Measurements from ENCODE around the gene ACAN. TPM values are rescaled to one million over a fixed set of nuclear protein-coding genes. Genes with fewer than 3 reads are reported as not detected.

ACAN gene
- total and polyA plus RNA-seq, 8 donors: 0.52 to 1.4 (median 0.91) TPM

- peaks cover 20 to 33% of the 10 kb centered on the region in 2 donors for H3K4me1 ChIP-seq
- H3K9me3 ChIP-seq: no peaks in the 10 kb centered on the region
- peaks cover 0 to 5% of the 10 kb centered on the region in 2 donors for H3K36me3 ChIP-seq
- intact Hi-C loops (cut with DNase I): no loop called here
- H3K27me3 ChIP-seq: peaks cover 4 to 38% of the 10 kb centered on the region in 2 donors
- ATAC-seq (no peak), DNase-seq (no peak)
- TF ChIP-seq, protein P1, sequence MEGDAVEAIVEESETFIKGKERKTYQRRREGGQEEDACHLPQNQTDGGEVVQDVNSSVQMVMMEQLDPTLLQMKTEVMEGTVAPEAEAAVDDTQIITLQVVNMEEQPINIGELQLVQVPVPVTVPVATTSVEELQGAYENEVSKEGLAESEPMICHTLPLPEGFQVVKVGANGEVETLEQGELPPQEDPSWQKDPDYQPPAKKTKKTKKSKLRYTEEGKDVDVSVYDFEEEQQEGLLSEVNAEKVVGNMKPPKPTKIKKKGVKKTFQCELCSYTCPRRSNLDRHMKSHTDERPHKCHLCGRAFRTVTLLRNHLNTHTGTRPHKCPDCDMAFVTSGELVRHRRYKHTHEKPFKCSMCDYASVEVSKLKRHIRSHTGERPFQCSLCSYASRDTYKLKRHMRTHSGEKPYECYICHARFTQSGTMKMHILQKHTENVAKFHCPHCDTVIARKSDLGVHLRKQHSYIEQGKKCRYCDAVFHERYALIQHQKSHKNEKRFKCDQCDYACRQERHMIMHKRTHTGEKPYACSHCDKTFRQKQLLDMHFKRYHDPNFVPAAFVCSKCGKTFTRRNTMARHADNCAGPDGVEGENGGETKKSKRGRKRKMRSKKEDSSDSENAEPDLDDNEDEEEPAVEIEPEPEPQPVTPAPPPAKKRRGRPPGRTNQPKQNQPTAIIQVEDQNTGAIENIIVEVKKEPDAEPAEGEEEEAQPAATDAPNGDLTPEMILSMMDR (IDR thresholded peaks at IDR 0.05): no peak
- H3K4me3 ChIP-seq: no peak overlapping the region
- no peak overlapping the region for H3K27ac ChIP-seq
These were observed 93.2 kb downstream of the ACAN start for GRCh38 chr15:88896333-88897033.

DNA sequence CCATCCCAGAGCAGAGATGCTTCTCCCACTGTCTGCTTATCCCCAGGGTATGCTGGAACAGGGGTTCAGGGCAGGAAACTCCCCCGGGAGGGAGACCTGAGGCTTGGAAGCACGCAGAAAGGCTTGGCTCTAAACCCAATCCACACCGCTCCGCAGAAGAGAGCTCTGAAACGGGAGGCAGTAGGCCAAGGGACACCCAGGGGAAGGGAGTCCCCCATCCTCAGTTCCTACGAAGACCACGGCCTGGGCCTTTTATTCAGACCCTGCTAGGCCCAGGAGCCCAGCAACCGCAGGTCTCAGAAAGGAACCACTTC lies 93.9 kb downstream of the ACAN start:
- intact Hi-C loops (cut with DNase I): no loop called here
- Histone ChIP-seq H3K36me3 (peaks cover 0 to 5% of the 10 kb centered on the region in 2 donors), H3K27me3 (peaks cover 4 to 38% of the 10 kb centered on the region in 2 donors), H3K9me3 (no peaks in the 10 kb centered on the region), H3K4me3 (no peak overlapping the region), H3K4me1 (peaks cover 20 to 33% of the 10 kb centered on the region in 2 donors), H3K27ac (no peak overlapping the region)
- no peak for ATAC-seq
- TF ChIP-seq, protein P1 (IDR thresholded peaks at IDR 0.05): no peak
- no peak for DNase-seq

GRCh38 chr15:88897456-88898194 lies 94.4 kb downstream of the ACAN start:
- H3K36me3 ChIP-seq: peaks cover 0 to 10% of the 10 kb centered on the region in 2 donors
- intact Hi-C loops (cut with DNase I): no loop called here
- TF ChIP-seq, protein P1 (IDR thresholded peaks at IDR 0.05): peak; percentile 40
- H3K27me3 ChIP-seq: peaks cover 4 to 38% of the 10 kb centered on the region in 2 donors
- no peak overlapping the region for H3K27ac ChIP-seq
- no peak overlapping the region for H3K4me3 ChIP-seq
- DNase-seq: peak; percentile 68 to 90 (median 88)
- H3K9me3 ChIP-seq: no peaks in the 10 kb centered on the region
- peak; percentile 92 for ATAC-seq
- peaks cover 20 to 33% of the 10 kb centered on the region in 2 donors for H3K4me1 ChIP-seq

- peaks cover 0 to 11% of the 10 kb centered on the region in 2 donors for H3K36me3 ChIP-seq
- H3K9me3 ChIP-seq: no peaks in the 10 kb centered on the region
- TF ChIP-seq, protein P1 (IDR thresholded peaks at IDR 0.05): no peak
- H3K27ac ChIP-seq: no peak overlapping the region
- intact Hi-C loops (cut with DNase I): no loop called here
- ATAC-seq (no peak), DNase-seq (peak in 1 of 4 donors; percentile 55)
- H3K4me1 ChIP-seq: peaks cover 20 to 33% of the 10 kb centered on the region in 2 donors
- H3K4me3 ChIP-seq: no peak overlapping the region
- peaks cover 4 to 32% of the 10 kb centered on the region in 2 donors for H3K27me3 ChIP-seq
These were observed 95.5 kb downstream of the ACAN start for GRCh38 chr15:88898736-88899135.

DNA sequence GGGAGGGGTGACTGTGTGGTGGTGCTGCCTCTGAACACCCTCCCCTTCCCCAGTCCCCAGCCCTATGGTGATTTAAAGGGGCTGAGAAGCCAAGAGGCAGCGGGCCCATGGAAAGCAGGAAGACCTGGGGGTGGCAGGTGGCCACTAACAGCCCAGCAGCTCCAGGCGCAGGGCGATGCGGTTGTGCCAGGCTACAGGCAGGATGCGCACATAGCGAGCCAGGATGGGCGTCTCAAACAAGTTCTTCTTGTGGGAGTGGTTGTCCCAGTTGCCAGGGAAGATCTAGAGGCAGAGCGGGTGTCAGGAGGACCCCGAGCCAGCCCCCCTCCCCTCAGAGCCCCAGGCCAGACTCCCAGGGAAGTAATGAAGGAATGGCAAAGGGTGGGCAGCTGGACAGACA lies 96.0 kb downstream of the ACAN start:
- TF ChIP-seq, protein P1 (IDR thresholded peaks at IDR 0.05): no peak
- ATAC-seq (no peak), DNase-seq (peak in 1 of 4 donors; percentile 43)
- Histone ChIP-seq H3K27ac (no peak overlapping the region), H3K36me3 (peaks cover 0 to 11% of the 10 kb centered on the region in 2 donors), H3K4me3 (no peak overlapping the region), H3K27me3 (peaks cover 4 to 26% of the 10 kb centered on the region in 2 donors), H3K9me3 (no peaks in the 10 kb centered on the region), H3K4me1 (peaks cover 17 to 30% of the 10 kb centered on the region in 2 donors)
- intact Hi-C loops (cut with DNase I): no loop called here

Data from left lung (tissue), 10 donors.